ENCODE data around the gene CTPS1.

- peak in 1 of 3 experiments; percentile 17 for TF ChIP-seq CTCF (IDR thresholded peaks at IDR 0.05)
- TF ChIP-seq EP300 (IDR thresholded peaks at IDR 0.05) = no peak
Measured at GRCh38 chr1:41023279-41023990, 43.9 kb downstream of the CTPS1 start.
